Panc1 (cell line): ENCODE data around the gene C19orf81.

Source experiments
- CTCF ChIP-seq: fragments of 450-650 bp; IDR thresholded peaks from 2 replicates; pipeline ENCODE4 v1.5.1; 2017; ENCODE audit warnings: mild to moderate bottlenecking
- TCF7L2 ChIP-seq: IDR thresholded peaks from 2 replicates; pipeline ENCODE4 v1.6.1; 2011; ENCODE audit warnings: mild to moderate bottlenecking, low read depth, low read length, inconsistent platforms

- no peak for TF ChIP-seq CTCF
- no peak for TF ChIP-seq TCF7L2
These were observed 53.1 kb downstream of the C19orf81 start for GRCh38 chr19:50702158-50702870.
